MG63 (cell line): ENCODE data around the gene TANGO6. TPM values are rescaled to one million over a fixed set of nuclear protein-coding genes. Genes with fewer than 3 reads are reported as not detected.
"Not testable (repeated sequence)": the region's sequence is repeated elsewhere in the genome, so short reads cannot be mapped to it uniquely, and the experiment has no call there.

Experiments used
- DNase-seq: peaks from one replicate; pipeline ENCODE4 v3.0.0-alpha.2; 2020
- H3K27me3 ChIP-seq: fragments of 250-450 bp; sonication (Bioruptor Pico); 2 replicates; pipeline ENCODE4 v1.5.1; 2020; ENCODE audit warnings: mild to moderate bottlenecking, moderate library complexity
- H3K36me3 ChIP-seq: fragments of 250-450 bp; sonication (Bioruptor Pico); 2 replicates; pipeline ENCODE4 v1.5.1; 2020; ENCODE audit warnings: mild to moderate bottlenecking, moderate library complexity
- H3K4me3 ChIP-seq: fragments of 250-450 bp; sonication (Bioruptor Pico); 2 replicates; pipeline ENCODE4 v1.5.1; 2020; ENCODE audit warnings: mild to moderate bottlenecking, moderate library complexity
- H3K9me3 ChIP-seq: fragments of 250-450 bp; sonication (Bioruptor Pico); 2 replicates; pipeline ENCODE4 v1.5.1; 2020; ENCODE audit warnings: mild to moderate bottlenecking, moderate library complexity
- total RNA-seq: library from RNA; depleted of rRNA; stranded (reverse); fragments of >200 nt; shearing (Covaris generic); gene quantifications from 2 replicates; pipeline ENCODE4 v1.2.3, GENCODE V29; 2014; ENCODE audit warnings: low replicate concordance

The TANGO6 gene
- total RNA-seq, 1 experiment from 2014 or later = 10.8 TPM

DNA sequence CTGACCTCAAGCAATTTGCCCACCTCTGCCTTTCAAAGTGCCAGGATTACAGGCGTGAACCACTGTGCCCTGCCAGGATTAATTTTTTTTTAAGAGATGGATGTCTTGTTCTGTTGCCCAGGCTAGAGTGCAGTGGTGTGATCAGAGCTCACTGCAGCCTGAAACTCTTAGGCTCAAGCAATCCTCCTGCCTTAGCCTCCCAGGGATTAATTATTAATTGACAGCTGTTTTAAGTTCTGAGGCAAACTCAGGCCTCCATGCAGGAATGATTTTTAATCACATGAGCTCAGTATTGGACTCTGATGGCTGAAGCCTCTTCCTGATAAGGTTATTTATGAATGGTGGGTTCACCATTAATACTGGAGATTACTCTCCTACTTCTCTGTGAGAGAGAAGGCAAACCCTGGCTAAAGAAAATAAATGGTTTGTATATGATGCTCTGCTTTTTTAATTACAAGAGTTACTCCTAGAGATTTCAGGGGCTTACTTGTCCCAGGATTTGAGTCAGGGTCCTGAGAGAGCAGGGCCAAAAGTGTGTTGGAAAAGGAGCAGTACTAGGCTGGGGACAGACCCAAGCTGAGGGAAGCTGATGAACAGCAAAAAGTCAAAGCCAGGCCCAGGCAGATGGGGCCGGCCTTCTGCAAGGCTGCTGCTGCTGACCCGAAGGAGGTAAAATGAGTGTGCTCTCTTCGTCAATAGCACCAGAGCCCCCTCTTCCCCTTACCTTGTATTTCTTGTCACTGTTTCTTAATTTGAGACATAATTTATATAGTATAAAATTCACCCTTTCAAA, 205.2 kb downstream of the TANGO6 start:
- H3K27me3 ChIP-seq = no peaks in the 10 kb centered on the region
- H3K9me3 ChIP-seq = no peaks in the 10 kb centered on the region
- no peak for DNase-seq
- no peaks in the 10 kb centered on the region for H3K36me3 ChIP-seq
- no peak overlapping the region for H3K4me3 ChIP-seq

DNA sequence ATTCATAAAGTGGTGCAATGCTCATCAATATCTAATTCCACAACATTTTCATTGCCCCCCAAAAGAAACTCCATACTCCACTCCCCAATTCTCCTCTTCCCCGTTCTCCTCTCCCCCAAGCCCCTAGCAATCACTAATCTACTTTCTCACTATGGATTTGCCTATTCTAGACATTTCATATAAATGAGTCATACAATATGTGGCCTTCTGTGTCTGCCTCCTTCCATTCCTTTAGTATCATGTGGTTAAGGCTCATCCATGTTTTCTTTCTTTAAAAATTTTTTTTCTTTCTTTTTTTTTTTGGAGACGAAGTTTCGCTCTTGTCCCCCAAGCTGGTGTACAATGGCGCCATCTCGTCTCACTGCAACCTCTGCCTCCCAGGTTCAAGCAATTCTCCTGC, 205.8 kb downstream of the TANGO6 start:
- Histone ChIP-seq H3K36me3 (no peaks in the 10 kb centered on the region), H3K9me3 (no peaks in the 10 kb centered on the region), H3K4me3 (no peak overlapping the region), H3K27me3 (no peaks in the 10 kb centered on the region)
- DNase-seq = no peak

DNA sequence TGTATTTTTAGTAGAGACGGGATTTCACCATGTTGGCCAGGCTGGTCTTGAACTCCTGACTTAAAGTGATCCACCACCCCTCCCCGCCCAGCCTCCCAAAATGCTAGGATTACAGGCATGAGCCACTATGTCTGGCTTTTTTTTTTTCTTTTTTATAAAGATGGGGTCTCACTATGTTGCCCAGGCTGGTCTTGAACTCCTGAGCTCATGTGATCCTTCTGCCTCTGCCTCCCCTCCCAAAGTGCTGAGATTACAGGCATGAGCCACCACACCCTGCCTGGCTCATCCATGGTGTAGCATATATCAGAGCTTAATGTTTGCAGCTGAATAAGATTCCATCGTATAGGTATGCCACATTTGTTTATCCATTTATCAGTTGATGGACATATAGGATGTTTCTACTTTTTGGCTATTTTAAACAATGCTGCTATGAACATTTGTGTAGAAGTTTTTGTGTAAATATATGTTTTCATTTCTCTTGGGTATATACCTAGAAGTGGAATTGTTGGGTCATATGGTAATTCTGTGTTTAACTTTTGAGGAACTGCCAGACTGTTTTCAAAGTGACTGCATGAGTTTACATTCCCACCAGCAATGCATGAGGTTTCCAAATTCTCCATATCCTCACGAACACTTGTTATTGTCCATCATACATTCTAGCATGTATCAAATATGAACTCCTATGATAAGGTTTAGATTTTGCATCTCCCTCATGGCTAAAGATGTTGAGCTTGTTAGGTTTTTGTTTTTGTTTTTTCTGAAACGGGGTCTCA, 206.5 kb downstream of the TANGO6 start:
- Histone ChIP-seq H3K36me3 (no peaks in the 10 kb centered on the region), H3K4me3 (no peak overlapping the region), H3K9me3 (no peaks in the 10 kb centered on the region), H3K27me3 (no peaks in the 10 kb centered on the region)
- DNase-seq = no peak

DNA sequence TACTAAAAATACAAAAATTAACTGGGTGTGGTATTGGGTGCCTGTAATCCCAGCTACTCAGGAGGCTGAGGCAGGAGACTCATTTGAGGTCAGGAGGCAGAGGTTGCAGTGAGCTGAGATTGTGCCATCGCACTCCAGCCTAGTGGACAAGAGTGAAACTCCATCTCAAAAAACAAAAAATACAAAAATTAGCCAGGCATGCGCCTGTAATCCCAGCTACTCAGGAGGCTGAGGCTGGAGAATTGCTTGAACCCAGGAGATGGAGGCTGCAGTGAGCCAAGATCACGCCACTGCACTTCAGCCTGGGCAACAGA, 208.1 kb downstream of the TANGO6 start:
- not testable (repeated sequence) for H3K36me3 ChIP-seq, DNase-seq

DNA sequence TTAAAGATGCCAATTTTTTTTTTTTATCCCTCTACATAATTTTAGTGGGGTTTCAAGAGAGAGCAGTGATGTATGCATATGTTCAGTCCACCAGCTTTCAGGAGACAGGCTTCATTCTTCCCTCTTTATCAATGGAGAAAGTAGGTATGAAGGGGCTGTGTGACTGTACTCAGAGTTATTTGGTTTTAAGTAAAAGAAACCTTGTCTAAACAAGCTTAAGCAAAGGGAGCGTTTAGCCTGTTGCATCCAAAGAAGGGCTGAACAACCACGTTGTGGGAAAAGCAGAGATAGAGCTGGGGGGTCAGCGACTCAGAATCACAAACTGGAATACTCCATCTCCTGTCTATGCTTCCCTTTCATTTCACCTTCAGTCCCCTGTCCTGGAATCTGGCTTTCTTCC, 211.7 kb downstream of the TANGO6 start:
- Histone ChIP-seq H3K27me3 (no peaks in the 10 kb centered on the region), H3K9me3 (no peaks in the 10 kb centered on the region), H3K36me3 (no peaks in the 10 kb centered on the region), H3K4me3 (no peak overlapping the region)
- no peak for DNase-seq

More for the DNA sequence above, 208.1 kb downstream of the TANGO6 start:
- not testable (repeated sequence) for H3K27me3 ChIP-seq, H3K9me3 ChIP-seq, H3K4me3 ChIP-seq

DNA sequence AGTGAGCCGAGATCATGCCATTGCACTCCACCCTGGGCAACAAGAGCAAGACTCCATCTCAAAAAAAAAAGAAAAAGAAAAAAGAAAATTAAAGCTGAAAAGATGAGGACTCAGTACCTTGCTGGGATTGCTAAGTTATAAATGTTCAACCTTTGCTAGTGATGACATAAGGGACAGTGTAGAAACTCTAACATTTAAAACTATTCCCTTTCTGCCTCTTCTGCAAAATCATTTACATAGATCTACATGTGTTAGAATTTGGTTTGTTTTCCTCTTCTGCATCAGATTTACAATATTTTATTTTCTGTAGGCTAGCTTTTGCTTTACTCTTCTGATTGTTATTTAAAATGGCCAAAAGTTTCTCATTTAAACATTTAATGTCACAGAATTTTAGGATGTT, 212.6 kb downstream of the TANGO6 start:
- Histone ChIP-seq H3K36me3 (no peaks in the 10 kb centered on the region), H3K27me3 (no peaks in the 10 kb centered on the region), H3K4me3 (no peak overlapping the region), H3K9me3 (no peaks in the 10 kb centered on the region)
- no peak for DNase-seq

DNA sequence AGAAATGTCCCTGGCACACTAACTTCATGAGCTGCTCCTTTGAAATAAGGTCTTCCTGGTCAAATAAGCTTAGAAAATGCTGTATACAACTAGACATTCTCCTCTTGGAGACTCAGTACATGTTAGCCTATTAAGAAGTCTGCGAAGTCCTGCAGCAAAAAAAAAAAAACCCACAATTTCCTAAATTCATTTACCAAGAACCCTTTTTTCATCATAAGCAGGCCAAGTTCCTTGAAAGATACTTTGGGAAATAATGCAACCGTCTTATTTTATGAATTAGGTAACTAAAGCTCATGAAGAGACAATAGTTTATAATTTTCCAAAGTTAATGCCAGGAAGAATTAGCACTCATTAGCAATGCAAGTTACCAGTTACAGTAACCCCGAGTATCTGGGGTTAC, 213.1 kb downstream of the TANGO6 start:
- Histone ChIP-seq H3K4me3 (no peak overlapping the region), H3K27me3 (no peaks in the 10 kb centered on the region), H3K36me3 (no peaks in the 10 kb centered on the region), H3K9me3 (no peaks in the 10 kb centered on the region)
- DNase-seq = no peak

DNA sequence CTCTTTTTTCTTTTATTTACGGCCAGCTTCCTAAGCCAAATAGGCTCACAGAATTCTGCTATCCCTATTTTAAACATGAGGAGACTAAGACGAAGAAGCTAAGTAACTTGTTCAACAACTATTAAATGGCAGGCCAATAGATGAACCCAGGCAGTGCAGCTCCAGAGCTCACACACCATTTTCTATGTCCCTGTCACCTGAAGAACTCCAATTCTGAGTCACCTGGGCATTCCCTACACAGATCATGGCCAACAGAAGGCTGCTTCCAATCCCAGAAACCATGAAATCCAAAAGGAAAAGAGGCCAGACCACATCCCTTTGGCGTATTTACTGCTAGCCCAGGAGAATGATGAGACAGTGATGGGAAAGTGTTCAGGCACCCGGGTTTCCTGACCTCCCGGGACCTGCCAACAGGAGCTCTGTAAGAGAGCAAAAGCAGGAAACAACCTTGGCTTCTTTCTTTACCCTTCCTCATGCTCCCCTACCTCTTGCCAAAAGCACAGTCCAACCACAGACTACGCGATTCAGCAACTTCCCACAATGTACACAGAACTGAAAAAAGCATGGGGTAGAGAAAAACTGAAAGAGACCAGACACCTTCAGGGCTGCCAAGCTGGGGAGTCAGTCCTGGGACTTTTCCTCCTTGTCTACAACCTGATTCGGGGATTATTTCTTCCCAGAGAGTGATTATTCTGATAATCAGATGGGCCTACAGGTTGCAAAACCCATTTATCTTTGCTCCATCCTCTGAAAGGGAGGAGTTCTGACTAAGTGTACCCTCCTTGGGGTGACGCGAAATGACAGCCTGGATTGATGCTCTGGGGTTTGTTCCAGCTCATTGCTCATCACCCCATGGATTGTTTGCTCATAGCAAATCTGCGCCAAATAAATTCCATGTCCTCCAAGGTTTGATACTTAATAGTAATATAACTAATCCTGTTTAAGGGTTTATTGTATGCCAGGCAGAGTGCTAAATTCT, 214.4 kb downstream of the TANGO6 start:
- H3K4me3 ChIP-seq = no peak overlapping the region
- no peaks in the 10 kb centered on the region for H3K36me3 ChIP-seq
- peak; percentile 88 for DNase-seq
- no peaks in the 10 kb centered on the region for H3K9me3 ChIP-seq
- H3K27me3 ChIP-seq = no peaks in the 10 kb centered on the region

DNA sequence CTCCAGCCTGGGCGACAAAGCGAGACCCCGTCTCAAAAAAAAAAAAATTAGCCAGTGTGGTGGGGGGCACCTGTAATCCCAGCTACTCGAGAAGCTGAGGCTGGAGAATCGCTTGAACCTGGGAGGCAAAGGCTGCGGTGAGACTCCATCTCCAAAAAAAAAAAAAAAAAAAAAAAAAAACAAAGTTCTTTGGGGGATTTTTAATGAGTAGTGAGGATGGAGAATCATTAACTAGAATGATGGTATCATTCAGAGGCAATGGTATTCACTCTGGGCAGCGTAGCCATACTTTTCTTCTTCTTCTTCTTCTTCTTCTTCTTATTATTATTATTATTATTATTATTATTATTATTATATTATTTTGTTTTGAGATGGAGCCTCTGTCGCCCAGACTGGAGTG, 220.2 kb downstream of the TANGO6 start:
- not testable (repeated sequence) for H3K36me3 ChIP-seq, H3K9me3 ChIP-seq, H3K27me3 ChIP-seq, H3K4me3 ChIP-seq, DNase-seq

DNA sequence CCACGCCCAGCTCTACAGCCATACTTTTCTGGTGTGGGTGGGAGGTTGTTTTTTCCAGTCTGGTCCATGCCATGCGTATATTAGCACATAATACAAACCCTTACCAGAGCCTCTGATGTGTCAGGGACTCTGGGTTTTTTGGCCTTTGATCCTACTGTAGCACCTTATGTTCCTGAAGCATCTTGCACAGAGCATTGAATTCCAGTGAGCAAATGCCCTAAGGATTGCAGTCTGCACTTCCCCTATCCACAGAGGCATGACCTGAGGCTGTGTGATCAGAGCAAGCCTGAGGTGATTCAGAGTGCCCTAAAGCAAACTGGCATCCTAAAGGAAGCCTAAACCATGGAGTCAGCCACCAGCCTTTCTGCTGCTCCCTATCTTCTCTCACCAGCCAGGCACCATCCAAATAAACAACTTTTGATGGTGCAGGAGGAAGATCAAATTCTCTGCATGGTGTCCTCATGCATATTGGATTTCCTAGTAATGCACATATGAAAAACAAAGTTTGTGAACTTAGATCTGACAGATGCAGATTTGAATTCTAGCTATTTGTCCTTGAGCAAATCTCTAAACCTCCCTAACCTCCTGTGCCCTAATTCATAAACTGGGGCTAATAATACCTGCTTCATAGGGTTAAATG, 220.9 kb downstream of the TANGO6 start:
- peak; percentile 78 for DNase-seq
- H3K36me3 ChIP-seq = no peaks in the 10 kb centered on the region
- H3K4me3 ChIP-seq = no peak overlapping the region
- no peaks in the 10 kb centered on the region for H3K27me3 ChIP-seq
- no peaks in the 10 kb centered on the region for H3K9me3 ChIP-seq

DNA sequence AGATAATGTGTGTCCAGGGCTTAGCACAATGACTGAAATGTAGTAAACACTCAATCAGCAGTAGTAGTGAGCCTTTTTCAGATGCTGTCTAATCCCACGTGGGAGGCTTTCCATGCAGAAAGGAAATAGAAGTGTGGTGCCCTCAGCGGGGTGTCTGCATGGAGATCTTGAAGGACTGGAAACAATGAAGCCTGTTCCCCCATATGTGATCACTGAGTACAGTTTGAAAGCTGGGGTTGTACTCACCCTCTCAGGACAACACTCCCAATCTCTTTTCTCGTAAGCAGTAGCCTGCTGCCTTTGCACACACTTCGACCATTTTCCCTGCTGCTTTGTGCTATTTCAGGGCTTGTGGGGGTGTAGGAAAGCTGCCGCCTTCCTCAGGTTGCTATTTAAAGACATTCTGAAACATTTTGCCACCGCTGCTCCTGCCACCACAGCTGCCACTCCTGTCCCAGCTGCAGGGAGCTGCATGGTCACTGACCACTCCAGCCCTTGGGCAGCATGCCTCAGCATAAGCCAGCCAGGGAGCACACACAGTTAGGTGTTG, 221.5 kb downstream of the TANGO6 start:
- Histone ChIP-seq H3K4me3 (no peak overlapping the region), H3K27me3 (no peaks in the 10 kb centered on the region), H3K36me3 (no peaks in the 10 kb centered on the region), H3K9me3 (no peaks in the 10 kb centered on the region)
- DNase-seq = peak; percentile 57

DNA sequence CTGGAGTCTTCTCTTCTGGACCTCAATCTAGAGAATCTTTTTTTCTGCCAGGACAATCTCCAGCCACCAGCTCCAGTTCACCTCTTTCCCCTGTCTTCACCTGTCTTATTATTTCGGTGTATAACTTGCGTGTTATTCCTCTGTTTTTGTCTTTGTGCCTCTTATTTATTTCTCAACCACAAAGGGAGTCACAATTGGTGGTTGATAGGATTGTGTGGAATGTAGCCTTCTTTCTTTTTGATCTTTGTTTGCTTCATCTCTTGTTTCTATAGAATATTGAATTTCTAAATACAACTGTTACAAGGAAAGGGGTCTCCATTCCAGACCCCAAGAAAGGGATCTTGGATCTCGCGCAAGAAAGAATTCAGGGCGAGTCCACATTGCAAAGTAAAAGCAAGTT, 226.2 kb downstream of the TANGO6 start:
- Histone ChIP-seq H3K9me3 (no peaks in the 10 kb centered on the region), H3K4me3 (no peak overlapping the region), H3K36me3 (no peaks in the 10 kb centered on the region), H3K27me3 (no peaks in the 10 kb centered on the region)
- no peak for DNase-seq

DNA sequence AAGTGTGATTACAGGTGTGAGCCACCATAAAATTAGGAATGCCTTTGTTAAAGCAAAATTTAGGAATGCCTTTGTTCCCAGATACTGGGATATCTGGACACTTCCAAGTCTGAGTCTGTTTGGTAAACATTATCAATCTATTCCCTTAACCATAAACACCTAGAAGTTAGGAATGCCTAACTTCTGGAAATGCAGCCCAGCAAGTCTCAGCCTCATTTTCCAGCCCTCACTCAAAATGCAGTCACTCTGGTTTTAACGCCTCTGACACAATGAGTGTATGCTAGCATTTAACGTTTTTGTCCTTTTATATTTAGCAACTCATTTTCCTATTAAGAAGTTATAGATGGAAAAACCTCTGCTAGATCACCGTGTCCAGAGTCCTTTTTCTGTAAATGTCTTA, 227.7 kb downstream of the TANGO6 start:
- Histone ChIP-seq H3K4me3 (no peak overlapping the region), H3K27me3 (no peaks in the 10 kb centered on the region), H3K9me3 (no peaks in the 10 kb centered on the region), H3K36me3 (no peaks in the 10 kb centered on the region)
- DNase-seq = no peak

DNA sequence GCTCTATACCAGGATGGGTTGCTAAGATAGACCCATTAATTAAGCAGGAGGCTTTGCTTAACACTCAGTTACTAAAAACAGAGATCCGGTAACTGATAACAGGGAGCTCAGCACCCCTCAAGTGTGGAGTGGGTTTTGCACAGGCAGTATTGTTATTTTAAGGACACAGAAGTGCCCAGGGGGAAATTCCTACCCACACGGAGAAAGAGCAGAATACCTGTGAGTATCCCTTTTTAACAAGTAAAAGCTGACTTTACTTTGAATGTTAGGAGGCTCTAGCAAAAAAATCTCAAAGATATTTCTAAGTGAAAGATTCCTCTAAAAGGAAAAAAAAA, 229.3 kb downstream of the TANGO6 start:
- Histone ChIP-seq H3K4me3 (no peak overlapping the region), H3K27me3 (no peaks in the 10 kb centered on the region), H3K36me3 (no peaks in the 10 kb centered on the region), H3K9me3 (no peaks in the 10 kb centered on the region)
- no peak for DNase-seq

DNA sequence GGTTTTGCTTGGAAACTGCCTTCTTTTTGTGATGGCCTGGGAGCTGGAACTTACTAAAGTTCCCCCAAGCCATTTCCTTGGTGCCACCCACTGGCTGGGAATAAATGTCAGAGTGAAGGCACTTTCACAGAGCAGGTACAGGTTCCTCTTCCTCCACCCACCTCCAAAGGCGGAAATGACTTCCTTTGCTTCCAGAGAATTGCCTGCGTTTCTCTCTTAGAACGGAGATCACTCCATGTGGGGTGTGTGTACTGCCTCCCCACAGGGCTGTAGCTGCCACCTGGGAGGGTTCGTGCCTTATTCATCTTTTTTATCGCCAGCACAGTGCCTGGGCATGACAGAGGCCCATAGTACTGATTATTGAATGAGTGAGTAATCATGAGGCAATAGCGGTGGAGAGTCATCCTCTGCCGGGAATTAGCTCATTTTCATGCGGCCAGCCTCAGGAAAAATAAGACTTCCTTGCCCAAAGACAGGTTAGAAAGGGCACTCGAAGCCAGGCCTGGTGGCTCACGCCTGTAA, 229.9 kb downstream of the TANGO6 start:
- peak; percentile 83 for DNase-seq

DNA sequence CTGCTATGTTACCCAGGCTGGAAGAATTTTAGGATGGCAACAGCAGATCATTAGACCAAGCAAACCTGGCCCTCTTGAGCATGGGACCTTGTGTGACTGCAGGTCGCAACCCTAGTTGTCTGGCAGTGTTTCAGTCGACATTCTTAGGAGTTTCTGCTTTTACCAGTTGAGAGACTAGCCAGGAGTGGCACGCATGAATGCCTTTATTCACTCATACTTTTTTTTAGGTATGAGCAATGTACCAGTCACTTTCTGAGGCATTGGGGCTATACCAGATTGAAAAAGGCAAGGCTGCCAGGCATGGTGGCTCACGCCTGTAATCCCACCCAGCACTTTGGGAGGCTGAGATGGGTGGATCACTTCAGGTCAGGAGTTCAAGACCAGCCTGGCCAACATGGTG, 233.9 kb downstream of the TANGO6 start:
- Histone ChIP-seq H3K36me3 (no peaks in the 10 kb centered on the region), H3K9me3 (no peaks in the 10 kb centered on the region), H3K27me3 (no peaks in the 10 kb centered on the region), H3K4me3 (no peak overlapping the region)
- DNase-seq = peak; percentile 83

More for the DNA sequence above, 229.9 kb downstream of the TANGO6 start:
- H3K36me3 ChIP-seq = no peaks in the 10 kb centered on the region
- no peaks in the 10 kb centered on the region for H3K27me3 ChIP-seq
- H3K9me3 ChIP-seq = no peaks in the 10 kb centered on the region
- no peak overlapping the region for H3K4me3 ChIP-seq
